ENCODE measurements around the gene CTSZ.

- TF ChIP-seq POLR2AphosphoS5 (IDR thresholded peaks at IDR 0.05; ENCODE audit: low read depth): no peak
- TF ChIP-seq, protein P1, sequence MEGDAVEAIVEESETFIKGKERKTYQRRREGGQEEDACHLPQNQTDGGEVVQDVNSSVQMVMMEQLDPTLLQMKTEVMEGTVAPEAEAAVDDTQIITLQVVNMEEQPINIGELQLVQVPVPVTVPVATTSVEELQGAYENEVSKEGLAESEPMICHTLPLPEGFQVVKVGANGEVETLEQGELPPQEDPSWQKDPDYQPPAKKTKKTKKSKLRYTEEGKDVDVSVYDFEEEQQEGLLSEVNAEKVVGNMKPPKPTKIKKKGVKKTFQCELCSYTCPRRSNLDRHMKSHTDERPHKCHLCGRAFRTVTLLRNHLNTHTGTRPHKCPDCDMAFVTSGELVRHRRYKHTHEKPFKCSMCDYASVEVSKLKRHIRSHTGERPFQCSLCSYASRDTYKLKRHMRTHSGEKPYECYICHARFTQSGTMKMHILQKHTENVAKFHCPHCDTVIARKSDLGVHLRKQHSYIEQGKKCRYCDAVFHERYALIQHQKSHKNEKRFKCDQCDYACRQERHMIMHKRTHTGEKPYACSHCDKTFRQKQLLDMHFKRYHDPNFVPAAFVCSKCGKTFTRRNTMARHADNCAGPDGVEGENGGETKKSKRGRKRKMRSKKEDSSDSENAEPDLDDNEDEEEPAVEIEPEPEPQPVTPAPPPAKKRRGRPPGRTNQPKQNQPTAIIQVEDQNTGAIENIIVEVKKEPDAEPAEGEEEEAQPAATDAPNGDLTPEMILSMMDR (IDR thresholded peaks at IDR 0.05; ENCODE audit: insufficient read depth, low read length): no peak
- TF ChIP-seq, protein P2, sequence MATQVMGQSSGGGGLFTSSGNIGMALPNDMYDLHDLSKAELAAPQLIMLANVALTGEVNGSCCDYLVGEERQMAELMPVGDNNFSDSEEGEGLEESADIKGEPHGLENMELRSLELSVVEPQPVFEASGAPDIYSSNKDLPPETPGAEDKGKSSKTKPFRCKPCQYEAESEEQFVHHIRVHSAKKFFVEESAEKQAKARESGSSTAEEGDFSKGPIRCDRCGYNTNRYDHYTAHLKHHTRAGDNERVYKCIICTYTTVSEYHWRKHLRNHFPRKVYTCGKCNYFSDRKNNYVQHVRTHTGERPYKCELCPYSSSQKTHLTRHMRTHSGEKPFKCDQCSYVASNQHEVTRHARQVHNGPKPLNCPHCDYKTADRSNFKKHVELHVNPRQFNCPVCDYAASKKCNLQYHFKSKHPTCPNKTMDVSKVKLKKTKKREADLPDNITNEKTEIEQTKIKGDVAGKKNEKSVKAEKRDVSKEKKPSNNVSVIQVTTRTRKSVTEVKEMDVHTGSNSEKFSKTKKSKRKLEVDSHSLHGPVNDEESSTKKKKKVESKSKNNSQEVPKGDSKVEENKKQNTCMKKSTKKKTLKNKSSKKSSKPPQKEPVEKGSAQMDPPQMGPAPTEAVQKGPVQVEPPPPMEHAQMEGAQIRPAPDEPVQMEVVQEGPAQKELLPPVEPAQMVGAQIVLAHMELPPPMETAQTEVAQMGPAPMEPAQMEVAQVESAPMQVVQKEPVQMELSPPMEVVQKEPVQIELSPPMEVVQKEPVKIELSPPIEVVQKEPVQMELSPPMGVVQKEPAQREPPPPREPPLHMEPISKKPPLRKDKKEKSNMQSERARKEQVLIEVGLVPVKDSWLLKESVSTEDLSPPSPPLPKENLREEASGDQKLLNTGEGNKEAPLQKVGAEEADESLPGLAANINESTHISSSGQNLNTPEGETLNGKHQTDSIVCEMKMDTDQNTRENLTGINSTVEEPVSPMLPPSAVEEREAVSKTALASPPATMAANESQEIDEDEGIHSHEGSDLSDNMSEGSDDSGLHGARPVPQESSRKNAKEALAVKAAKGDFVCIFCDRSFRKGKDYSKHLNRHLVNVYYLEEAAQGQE (IDR thresholded peaks at IDR 0.05; ENCODE audit: insufficient replicate concordance, low read depth): no peak
Observed at GRCh38 chr20:59004493-59004762, 2.6 kb downstream of the CTSZ start.
